Naive thymus-derived CD4-positive, alpha-beta T cell (primary cell): ENCODE results near the gene WNT3A. TPM values are rescaled to one million over a fixed set of nuclear protein-coding genes. Genes with fewer than 3 reads are reported as not detected.
A peak's percentile ranks its signal among the peaks of the same experiment; 100 is the strongest.
"Not testable (repeated sequence)": the region's sequence is repeated elsewhere in the genome, so short reads cannot be mapped to it uniquely, and the experiment has no call there.

Experiments
- ATAC-seq: fragments of 150-1000 bp; cut with Tn5 transposase; 2 replicates; pipeline ENCODE4 v1.10.0; 2021; ENCODE audit warnings: mild to moderate bottlenecking, moderate library complexity
- CTCF ChIA-PET: fragments of 350-600 bp; sonication (Branson Sonifier 250); formaldehyde crosslinking; loops from one replicate; lab custom pipeline; 2021; ENCODE audit warnings: antibody characterized with exemption; lab: Charles Lee
- POLR2A ChIA-PET: fragments of 350-600 bp; sonication (Branson Sonifier 250); formaldehyde crosslinking; loops from one replicate; lab custom pipeline; 2021; ENCODE audit warnings: antibody characterized with exemption, inconsistent platforms; lab: Charles Lee
- DNase-seq, 9 donors: peaks; one replicate each; pipeline versions ENCODE4 v3.0.0 to v3.0.0-alpha.2; 2020 to 2022; ENCODE audit warnings: mixed read lengths in 1 of 9
- H3K27ac ChIP-seq: one replicate; pipeline ENCODE4 v1.7.0; 2013; ENCODE audit warnings: mild to moderate bottlenecking, low read depth, low read length, moderate library complexity
- H3K27me3 ChIP-seq, 2 donors: one replicate each; pipeline ENCODE4 v1.7.0; 2013; ENCODE audit warnings: low read length in 2 of 2, mild to moderate bottlenecking in 2 of 2, moderate library complexity in 2 of 2; ENCODE audit not compliant: control insufficient read depth in 2 of 2, insufficient read depth in 2 of 2
- H3K36me3 ChIP-seq, 3 experiments: 1 replicate in 2 of 3; 2 replicates in 1 of 3; pipeline ENCODE4 v1.7.0; 2013; ENCODE audit warnings: low read length in 3 of 3, mild to moderate bottlenecking in 3 of 3, moderate library complexity in 1 of 3; ENCODE audit not compliant: insufficient read depth in 3 of 3, control insufficient read depth in 2 of 3
- H3K4me1 ChIP-seq, 2 donors: one replicate each; pipeline ENCODE4 v1.7.0; 2013; ENCODE audit warnings: low read length in 2 of 2, mild to moderate bottlenecking in 2 of 2, moderate library complexity in 1 of 2; ENCODE audit not compliant: control insufficient read depth in 2 of 2, insufficient read depth in 2 of 2
- H3K4me3 ChIP-seq: 2 replicates; pipeline ENCODE4 v1.7.0; 2013; ENCODE audit warnings: mild to moderate bottlenecking, low read length
- H3K9me3 ChIP-seq, 3 experiments: 1 replicate in 2 of 3; 2 replicates in 1 of 3; pipeline ENCODE4 v1.7.0; 2013; ENCODE audit warnings: low read length in 3 of 3; ENCODE audit not compliant: control insufficient read depth in 2 of 3
- H3K27ac Mint-ChIP-seq, 9 donors: one replicate each; pipeline ENCODE4 v1.8.0; 2020 to 2022; ENCODE audit warnings: mixed read lengths in 9 of 9, mild to moderate bottlenecking in 8 of 9, moderate library complexity in 5 of 9, inconsistent platforms in 2 of 9
- H3K27me3 Mint-ChIP-seq, 5 donors: one replicate each; pipeline ENCODE4 v1.8.0; 2021 to 2022; ENCODE audit warnings: mixed read lengths in 5 of 5, mild to moderate bottlenecking in 1 of 5
- H3K36me3 Mint-ChIP-seq, 5 donors: one replicate each; pipeline ENCODE4 v1.8.0; 2020 to 2022; ENCODE audit warnings: mixed read lengths in 5 of 5, mild to moderate bottlenecking in 3 of 5, inconsistent platforms in 1 of 5
- H3K4me1 Mint-ChIP-seq, 7 donors: one replicate each; pipeline ENCODE4 v1.8.0; 2020 to 2022; ENCODE audit warnings: mixed read lengths in 7 of 7, mild to moderate bottlenecking in 3 of 7, inconsistent platforms in 1 of 7
- H3K4me3 Mint-ChIP-seq, 10 donors: one replicate each; pipeline ENCODE4 v1.8.0; 2020 to 2022; ENCODE audit warnings: mild to moderate bottlenecking in 10 of 10, mixed read lengths in 10 of 10, moderate library complexity in 6 of 10, inconsistent platforms in 2 of 10
- H3K9me3 Mint-ChIP-seq, 11 donors: one replicate each; pipeline ENCODE4 v1.8.0; 2020 to 2022; ENCODE audit warnings: mixed read lengths in 11 of 11, mild to moderate bottlenecking in 4 of 11, inconsistent platforms in 1 of 11, moderate library complexity in 1 of 11
- intact Hi-C, 2 donors: fragments of 100-400 bp; cut with micrococcal nuclease; formaldehyde crosslinking; loops; one replicate each; pipeline ENCODE4 v1.15.1; 2023
- polyA plus RNA-seq, 2 donors: library from polyadenylated mRNA; unstranded; fragments of 300-500 nt; fragmentation: Illumina TruSeq; gene quantifications; one replicate each; pipeline ENCODE4 v1.2.3, GENCODE V29; 2021
- total RNA-seq, 6 experiments: library from RNA in 5 of 6; stranded (reverse) in 5 of 6; gene quantifications; 1 replicate in 5 of 6; 2 replicates in 1 of 6; pipeline ENCODE4 v1.2.3 and lab custom pipeline; 2021 to 2026

WNT3A gene, protein sequence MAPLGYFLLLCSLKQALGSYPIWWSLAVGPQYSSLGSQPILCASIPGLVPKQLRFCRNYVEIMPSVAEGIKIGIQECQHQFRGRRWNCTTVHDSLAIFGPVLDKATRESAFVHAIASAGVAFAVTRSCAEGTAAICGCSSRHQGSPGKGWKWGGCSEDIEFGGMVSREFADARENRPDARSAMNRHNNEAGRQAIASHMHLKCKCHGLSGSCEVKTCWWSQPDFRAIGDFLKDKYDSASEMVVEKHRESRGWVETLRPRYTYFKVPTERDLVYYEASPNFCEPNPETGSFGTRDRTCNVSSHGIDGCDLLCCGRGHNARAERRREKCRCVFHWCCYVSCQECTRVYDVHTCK
- total RNA-seq (not detected), polyA plus RNA-seq (not detected), total RNA-seq (lab: John Stamatoyannopoulos, UW) (not detected)

DNA sequence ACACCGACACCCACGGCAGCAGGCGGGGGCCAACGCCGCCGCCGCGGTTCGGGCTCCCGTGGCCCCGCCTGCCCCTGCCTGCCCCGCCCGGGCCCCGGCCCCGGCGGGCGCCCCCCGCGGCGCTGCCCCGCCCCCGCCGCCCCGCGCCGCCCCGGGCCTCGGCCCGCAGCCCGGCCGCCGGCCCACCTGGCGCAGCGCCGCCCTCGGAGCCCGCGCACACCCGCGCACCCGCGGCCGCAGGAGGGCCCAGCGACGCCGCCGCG, at the start of gene WNT3A:
TSS of gene WNT3A (plus strand) at position 213 of the 263 bp plus-strand sequence. CDS start 131 bp downstream, outside the sequence.
- no peak within 1 kb of the TSS for H3K4me3 ChIP-seq
- Mint-ChIP-seq H3K4me3 (peak within 1 kb of the TSS in 2 of 10 donors; percentile 40 to 73), H3K27me3 (peaks cover 36 to 73% (median 55%) of the 10 kb centered on the region in 5 donors), H3K36me3 (no peaks in the 10 kb centered on the region), H3K27ac (no peak within 1 kb of the TSS), H3K9me3 (peaks cover 0 to 2% (median 0%) of the 10 kb centered on the region in 11 donors), H3K4me1 (peaks cover 0 to 16% (median 8%) of the 10 kb centered on the region in 7 donors)
- no peak within 1 kb of the TSS for H3K27ac ChIP-seq
- peaks cover 6 to 17% of the 10 kb centered on the region in 2 donors for H3K27me3 ChIP-seq
- H3K9me3 ChIP-seq, result no peaks in the 10 kb centered on the region
- intact Hi-C loops, result no loop called here
- H3K4me1 ChIP-seq, result no peaks in the 10 kb centered on the region
- peak in 1 of 9 donors; percentile 16 for DNase-seq
- no peak for ATAC-seq
- CTCF ChIA-PET, result no interaction called here
- H3K36me3 ChIP-seq, result no peaks in the 10 kb centered on the region
- POLR2A ChIA-PET, result no interaction called here

DNA sequence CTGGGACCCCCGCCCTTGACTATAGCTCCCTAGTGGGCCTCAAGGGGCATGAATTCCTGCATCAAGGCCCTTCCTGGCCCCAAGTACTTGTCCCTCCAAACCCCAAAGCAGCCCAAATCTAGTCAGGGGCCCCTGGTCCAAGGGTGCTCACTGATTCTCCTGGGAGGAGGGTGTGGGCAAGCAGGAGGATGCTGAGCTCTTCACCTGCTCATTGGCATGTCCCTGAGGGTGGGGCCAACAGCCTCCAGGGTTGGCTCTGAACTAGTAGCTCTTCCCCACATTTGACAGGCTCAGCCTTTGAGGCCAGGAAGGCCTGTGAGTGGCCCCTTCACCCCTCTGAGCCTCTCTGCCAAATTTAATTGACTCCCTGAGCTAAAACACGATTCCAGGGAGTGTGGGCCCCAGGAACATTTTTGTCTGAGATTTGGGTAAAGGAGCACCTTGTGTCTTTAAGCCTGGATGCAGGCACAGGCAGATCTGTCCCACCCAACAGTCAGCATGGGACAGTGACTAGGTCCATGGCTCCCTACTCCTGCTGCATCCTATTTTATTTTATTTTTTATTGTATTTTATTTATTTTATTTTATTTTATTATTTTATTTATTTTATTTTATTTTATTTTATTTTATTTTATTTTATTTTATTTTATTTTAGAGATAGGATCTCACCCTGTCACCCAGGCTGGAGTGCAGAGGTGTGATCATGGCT, 48.0 kb upstream of the WNT3A start:
- H3K36me3 Mint-ChIP-seq, result peaks cover 0 to 5% (median 0%) of the 10 kb centered on the region in 5 donors
- POLR2A ChIA-PET, result no interaction called here
- no peaks in the 10 kb centered on the region for H3K9me3 ChIP-seq
- H3K4me1 Mint-ChIP-seq, result peaks cover 0 to 8% (median 0%) of the 10 kb centered on the region in 7 donors
- intact Hi-C loops, result loop anchor here in 1 of 2 donors (10.0 kb wide), 1 partner anchor 414 kb away; no protein-coding TSS in a partner anchor
- no peak overlapping the region for H3K4me3 Mint-ChIP-seq
- peaks cover 33 to 51% (median 41%) of the 10 kb centered on the region in 5 donors for H3K27me3 Mint-ChIP-seq
- no peak overlapping the region for H3K27ac Mint-ChIP-seq
- peaks cover 0 to 2% of the 10 kb centered on the region in 2 donors for H3K4me1 ChIP-seq
- H3K27ac ChIP-seq, result no peak overlapping the region
- no peaks in the 10 kb centered on the region for H3K27me3 ChIP-seq
- ATAC-seq (no peak), DNase-seq (no peak)
- CTCF ChIA-PET, result no interaction called here
- H3K4me3 ChIP-seq, result no peak overlapping the region
- no peaks in the 10 kb centered on the region for H3K36me3 ChIP-seq
- H3K9me3 Mint-ChIP-seq, result peaks cover 0 to 20% (median 2%) of the 10 kb centered on the region in 11 donors

DNA sequence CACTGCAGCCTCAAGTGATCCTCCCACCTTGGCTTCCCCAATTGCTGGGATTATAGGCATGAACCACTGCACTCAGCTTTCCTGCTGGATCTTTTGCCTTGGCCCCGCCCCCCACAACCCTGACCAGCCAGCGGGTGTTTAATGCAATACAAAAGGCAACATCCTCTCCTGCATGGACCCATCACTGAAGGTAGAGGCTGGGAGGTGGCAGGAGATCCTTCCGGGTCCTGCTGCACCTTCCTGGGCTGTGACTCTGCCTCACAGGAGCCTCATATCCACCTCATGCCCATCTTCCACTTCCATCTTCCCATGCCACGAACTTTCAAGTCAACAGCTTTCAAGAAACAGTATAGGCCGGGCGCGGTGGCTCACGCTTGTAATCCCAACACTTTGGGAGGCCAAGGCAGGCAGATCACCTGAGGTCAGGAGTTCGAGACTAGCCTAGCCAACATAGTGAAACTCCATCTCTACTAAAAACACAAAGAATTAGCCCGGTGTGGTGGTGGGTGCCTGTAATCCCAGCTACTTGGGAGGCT, 47.4 kb upstream of the WNT3A start:
- DNase-seq, result no peak
- no peaks in the 10 kb centered on the region for H3K9me3 ChIP-seq
- ChIA-PET POLR2A (interaction anchor here (0.7 kb wide), 1 partner anchor 1045 kb away, joined by 3 read pairs; no protein-coding TSS in a partner anchor), CTCF (no interaction called here)
- no peak for ATAC-seq
- H3K36me3 ChIP-seq, result no peaks in the 10 kb centered on the region
- no peak overlapping the region for H3K27ac ChIP-seq
- no peak overlapping the region for H3K4me3 ChIP-seq
- Mint-ChIP-seq H3K9me3 (peaks cover 0 to 16% (median 0%) of the 10 kb centered on the region in 11 donors), H3K36me3 (peaks cover 0 to 5% (median 0%) of the 10 kb centered on the region in 5 donors), H3K27ac (no peak overlapping the region), H3K27me3 (peaks cover 33 to 45% (median 41%) of the 10 kb centered on the region in 5 donors), H3K4me1 (peaks cover 0 to 6% (median 0%) of the 10 kb centered on the region in 7 donors), H3K4me3 (no peak overlapping the region)
- intact Hi-C loops, result loop anchor here in 1 of 2 donors (10.0 kb wide), 1 partner anchor 415 kb away; no protein-coding TSS in a partner anchor
- H3K27me3 ChIP-seq, result no peaks in the 10 kb centered on the region
- no peaks in the 10 kb centered on the region for H3K4me1 ChIP-seq

DNA sequence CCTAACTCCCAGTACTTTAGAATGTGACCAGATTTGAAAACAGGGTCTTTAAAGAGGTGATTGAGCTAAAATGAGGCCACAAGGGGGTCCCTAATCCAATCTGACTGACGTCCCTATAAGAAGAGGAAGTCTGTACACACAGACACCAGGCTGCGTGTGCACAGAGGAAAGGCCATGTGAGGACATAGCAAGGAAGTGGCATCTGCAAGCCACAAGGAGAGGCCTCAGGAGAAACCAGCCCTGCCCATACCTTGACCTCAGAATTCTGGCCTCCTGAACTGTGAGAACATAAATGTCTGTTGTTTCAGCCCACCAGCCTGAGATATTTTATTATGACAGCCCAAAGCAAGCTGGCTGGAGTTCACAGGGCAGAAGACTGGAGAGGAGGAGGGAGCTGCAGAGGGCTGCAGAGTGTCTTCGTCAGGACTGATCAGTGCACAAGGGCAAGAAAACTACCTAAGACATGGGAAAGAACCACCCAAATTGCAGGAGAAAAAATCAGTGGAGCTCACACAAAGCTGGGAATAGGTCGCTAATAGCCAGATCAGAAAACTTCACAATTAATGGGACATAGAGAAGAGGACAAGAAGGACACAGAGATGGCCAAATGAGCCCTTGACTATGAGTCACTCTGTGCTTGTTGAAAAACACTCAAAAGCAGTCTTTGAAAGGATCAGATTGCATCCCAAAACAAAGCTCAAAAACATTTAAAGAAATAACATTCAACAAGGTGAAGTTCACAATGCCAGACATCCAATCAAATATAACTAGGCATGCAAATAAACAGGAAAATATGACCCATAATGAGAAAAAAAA, 44.9 kb upstream of the WNT3A start:
- H3K36me3 Mint-ChIP-seq, result peaks cover 0 to 5% (median 0%) of the 10 kb centered on the region in 5 donors
- Histone ChIP-seq H3K36me3 (no peaks in the 10 kb centered on the region), H3K4me1 (no peaks in the 10 kb centered on the region), H3K27ac (no peak overlapping the region), H3K9me3 (no peaks in the 10 kb centered on the region), H3K4me3 (no peak overlapping the region), H3K27me3 (no peaks in the 10 kb centered on the region)
- POLR2A ChIA-PET, result no interaction called here
- no peak for ATAC-seq
- intact Hi-C loops, result no loop called here
- H3K27ac Mint-ChIP-seq, result no peak overlapping the region
- DNase-seq, result no peak
- no peak overlapping the region for H3K4me3 Mint-ChIP-seq
- H3K27me3 Mint-ChIP-seq, result peaks cover 13 to 28% (median 21%) of the 10 kb centered on the region in 5 donors
- H3K4me1 Mint-ChIP-seq, result peaks cover 0 to 6% (median 0%) of the 10 kb centered on the region in 7 donors
- CTCF ChIA-PET, result interaction anchor here (0.7 to 1.2 kb wide), 3 partner anchors 200 to 539 kb away, joined by 3 to 4 read pairs (median 3); no protein-coding TSS in a partner anchor
- H3K9me3 Mint-ChIP-seq, result peaks cover 0 to 8% (median 0%) of the 10 kb centered on the region in 11 donors

DNA sequence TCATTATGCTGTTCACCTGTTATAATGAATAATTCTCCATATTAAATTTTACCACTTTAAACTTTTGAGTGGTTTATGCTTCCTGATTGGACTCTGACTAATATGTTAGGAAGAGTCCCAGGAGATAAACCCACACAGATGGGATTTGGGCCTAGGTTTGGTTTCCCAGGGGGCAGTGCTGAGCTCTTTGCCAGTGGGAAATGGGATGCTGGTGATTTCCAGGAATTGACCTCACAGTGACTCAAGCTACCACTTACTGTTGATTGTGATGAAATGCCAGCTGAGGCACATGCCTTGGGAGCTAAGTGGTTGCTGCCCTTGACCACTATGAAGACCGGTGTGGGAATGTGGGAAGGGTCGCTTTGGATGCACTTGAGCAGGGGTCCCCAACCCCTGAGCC, 40.1 kb upstream of the WNT3A start:
- POLR2A ChIA-PET, result not testable (repeated sequence)

DNA sequence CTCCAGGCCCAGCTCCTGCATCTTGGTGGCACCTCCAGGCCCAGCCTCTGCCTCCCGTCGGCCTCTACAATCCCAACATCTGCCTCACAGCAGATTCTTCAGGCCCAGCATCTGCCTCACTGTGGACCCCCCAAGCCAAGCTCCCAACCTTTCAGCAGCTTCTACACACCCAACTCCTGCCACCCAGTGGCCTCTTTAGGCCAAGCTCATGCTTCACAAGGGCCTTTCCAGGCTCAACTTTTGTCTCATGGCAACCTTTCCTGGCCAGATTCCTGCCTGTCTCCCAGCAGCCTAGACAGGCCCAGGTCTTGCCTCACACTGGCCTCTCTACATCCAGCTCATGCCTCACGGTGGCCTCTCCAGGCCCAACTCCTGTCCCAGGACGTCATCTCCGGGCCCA, 39.0 kb upstream of the WNT3A start:
- H3K9me3 Mint-ChIP-seq, DNase-seq, POLR2A ChIA-PET, H3K27ac ChIP-seq, intact Hi-C loops, ATAC-seq, H3K4me3 Mint-ChIP-seq, H3K36me3 Mint-ChIP-seq, CTCF ChIA-PET, H3K27me3 ChIP-seq, H3K36me3 ChIP-seq, H3K4me1 Mint-ChIP-seq, H3K9me3 ChIP-seq, H3K4me3 ChIP-seq, H3K4me1 ChIP-seq, H3K27ac Mint-ChIP-seq, H3K27me3 Mint-ChIP-seq: not testable (repeated sequence)

More for the DNA sequence above, 40.1 kb upstream of the WNT3A start:
- H3K36me3 ChIP-seq, CTCF ChIA-PET, H3K4me1 Mint-ChIP-seq, H3K4me3 Mint-ChIP-seq, H3K27ac ChIP-seq, H3K27me3 Mint-ChIP-seq, intact Hi-C loops, H3K4me3 ChIP-seq, H3K4me1 ChIP-seq, H3K27me3 ChIP-seq, H3K9me3 Mint-ChIP-seq, H3K9me3 ChIP-seq, ATAC-seq, H3K36me3 Mint-ChIP-seq, DNase-seq: not testable (repeated sequence)
- H3K27ac Mint-ChIP-seq, result peak overlapping the region in 1 of 9 donors; percentile 63
